Neural progenitor cell (in vitro differentiated cells): ENCODE data around the gene NFIA.

Source experiments
- CTCF ChIP-seq: fragments of 200-600 bp; sonication (generic); IDR thresholded peaks from 2 replicates; pipeline ENCODE4 v1.5.1; 2017; ENCODE audit warnings: antibody characterized with exemption, mild to moderate bottlenecking
- EZH2 ChIP-seq: fragments of 200-600 bp; sonication (generic); IDR thresholded peaks from 2 replicates; pipeline ENCODE4 v1.6.1; 2017; ENCODE audit warnings: antibody characterized with exemption, mild to moderate bottlenecking, moderate library complexity
- EZH2phosphoT487 ChIP-seq: fragments of 200-600 bp; sonication (generic); IDR thresholded peaks from 2 replicates; pipeline ENCODE4 v1.6.1; 2017; ENCODE audit warnings: antibody characterized with exemption

- TF ChIP-seq CTCF, result no peak
- no peak for TF ChIP-seq EZH2
- no peak for TF ChIP-seq EZH2phosphoT487
Measured at GRCh38 chr1:61208172-61208571, 125.8 kb downstream of the NFIA start.
